ENCODE results near the gene TANGO2. TPM values are rescaled to one million over a fixed set of nuclear protein-coding genes. Genes with fewer than 3 reads are reported as not detected.

The TANGO2 gene
- total RNA-seq, 1 donor from 2014 or later: 17.4 TPM

GRCh38 chr22:20101638-20102037 lies 80.7 kb downstream of the TANGO2 start:
- H3K27me3 Mint-ChIP-seq: no peaks in the 10 kb centered on the region
- no peak for TF ChIP-seq CTCF (conservative IDR thresholded peaks at IDR 0.05)
- H3K4me3 Mint-ChIP-seq: no peak overlapping the region
- no peak overlapping the region for H3K27ac Mint-ChIP-seq
- DNase-seq (ENCODE audit: extremely low spot score, unreplicated experiment): no peak
- H3K36me3 Mint-ChIP-seq: peaks cover 13% of the 10 kb centered on the region
- H3K4me1 Mint-ChIP-seq (ENCODE audit: unreplicated experiment): no peaks in the 10 kb centered on the region
- no peaks in the 10 kb centered on the region for H3K9me3 Mint-ChIP-seq

GRCh38 chr22:20102203-20102780 lies 81.4 kb downstream of the TANGO2 start:
- peaks cover 7% of the 10 kb centered on the region for H3K36me3 Mint-ChIP-seq
- no peaks in the 10 kb centered on the region for H3K4me1 Mint-ChIP-seq (ENCODE audit: unreplicated experiment)
- no peak for DNase-seq (ENCODE audit: extremely low spot score, unreplicated experiment)
- no peaks in the 10 kb centered on the region for H3K9me3 Mint-ChIP-seq
- H3K27me3 Mint-ChIP-seq: no peaks in the 10 kb centered on the region
- no peak for TF ChIP-seq CTCF (conservative IDR thresholded peaks at IDR 0.05)
- no peak overlapping the region for H3K4me3 Mint-ChIP-seq
- no peak overlapping the region for H3K27ac Mint-ChIP-seq

- Mint-ChIP-seq H3K4me3 (no peak overlapping the region), H3K27me3 (no peaks in the 10 kb centered on the region), H3K27ac (no peak overlapping the region), H3K36me3 (peaks cover 3% of the 10 kb centered on the region), H3K9me3 (no peaks in the 10 kb centered on the region), H3K4me1 (ENCODE audit: unreplicated experiment) (no peaks in the 10 kb centered on the region)
- TF ChIP-seq CTCF (conservative IDR thresholded peaks at IDR 0.05): no peak
- DNase-seq (ENCODE audit: extremely low spot score, unreplicated experiment): no peak
Observed at GRCh38 chr22:20105456-20106204, 84.7 kb downstream of the TANGO2 start.

GRCh38 chr22:20106205-20106848 lies 85.4 kb downstream of the TANGO2 start:
- Mint-ChIP-seq H3K4me1 (ENCODE audit: unreplicated experiment) (no peaks in the 10 kb centered on the region), H3K27me3 (no peaks in the 10 kb centered on the region), H3K9me3 (no peaks in the 10 kb centered on the region), H3K4me3 (no peak overlapping the region), H3K27ac (no peak overlapping the region), H3K36me3 (peaks cover 7% of the 10 kb centered on the region)
- no peak for DNase-seq (ENCODE audit: extremely low spot score, unreplicated experiment)
- no peak for TF ChIP-seq CTCF (conservative IDR thresholded peaks at IDR 0.05)

- no peak for DNase-seq (ENCODE audit: extremely low spot score, unreplicated experiment)
- no peaks in the 10 kb centered on the region for H3K27me3 Mint-ChIP-seq
- no peaks in the 10 kb centered on the region for H3K9me3 Mint-ChIP-seq
- TF ChIP-seq CTCF (conservative IDR thresholded peaks at IDR 0.05): no peak
- H3K4me1 Mint-ChIP-seq (ENCODE audit: unreplicated experiment): no peaks in the 10 kb centered on the region
- no peak overlapping the region for H3K4me3 Mint-ChIP-seq
- no peak overlapping the region for H3K27ac Mint-ChIP-seq
- peaks cover 7% of the 10 kb centered on the region for H3K36me3 Mint-ChIP-seq
Observed at GRCh38 chr22:20106849-20107237, 85.9 kb downstream of the TANGO2 start.
